ENCODE measurements around the gene RHOBTB3.

Gene RHOBTB3

GRCh38 chr5:95842854-95843544, 111.9 kb downstream of the RHOBTB3 start:
- TF ChIP-seq EZH2phosphoT487 (IDR thresholded peaks at IDR 0.05; ENCODE audit: borderline replicate concordance), result no peak
- TF ChIP-seq CTCF (conservative IDR thresholded peaks at IDR 0.05; ENCODE audit: low read length), result peak; percentile 75
- H3K9me3 ChIP-seq (ENCODE audit: insufficient read depth, low read depth, low read length), result no peaks in the 10 kb centered on the region
- H3K4me2 ChIP-seq (ENCODE audit: low read depth, low read length, poor library complexity, severe bottlenecking), result peak overlapping the region; percentile 44
- H3F3A ChIP-seq (ENCODE audit: low read depth), result no peaks in the 10 kb centered on the region
- H4K20me1 ChIP-seq (ENCODE audit: insufficient read depth, low read length, poor library complexity, severe bottlenecking), result no peaks in the 10 kb centered on the region
- H3K9ac ChIP-seq (ENCODE audit: low read depth, low read length, poor library complexity, severe bottlenecking), result peak overlapping the region; percentile 28
- no peaks in the 10 kb centered on the region for H3K27me3 ChIP-seq (ENCODE audit: insufficient read depth, low read length, poor library complexity, severe bottlenecking)
- no peaks in the 10 kb centered on the region for H3K79me2 ChIP-seq (ENCODE audit: insufficient read depth, low read length)
- H2AFZ ChIP-seq (ENCODE audit: low read length), result peak overlapping the region; percentile 51; the same call in 1 of the 2 replicates
- peak overlapping the region; percentile 17 for H3K4me3 ChIP-seq (ENCODE audit: low read length, poor library complexity, severe bottlenecking)
- peaks cover 49% of the 10 kb centered on the region for H3K4me1 ChIP-seq (ENCODE audit: insufficient read depth, low read length, poor library complexity, severe bottlenecking)
- no peaks in the 10 kb centered on the region for H3K36me3 ChIP-seq (ENCODE audit: insufficient read depth, low read length)
- no peaks in the 10 kb centered on the region for H3K9me2 ChIP-seq (replicated peaks; ENCODE audit: low read depth, low read length)

GRCh38 chr5:95843733-95844223, 112.6 kb downstream of the RHOBTB3 start:
- no peaks in the 10 kb centered on the region for H3K9me2 ChIP-seq (replicated peaks; ENCODE audit: low read depth, low read length)
- no peak overlapping the region for H2AFZ ChIP-seq (ENCODE audit: low read length)
- no peak overlapping the region for H3K4me3 ChIP-seq (ENCODE audit: low read length, poor library complexity, severe bottlenecking)
- H4K20me1 ChIP-seq (ENCODE audit: insufficient read depth, low read length, poor library complexity, severe bottlenecking), result no peaks in the 10 kb centered on the region
- H3K4me2 ChIP-seq (ENCODE audit: low read depth, low read length, poor library complexity, severe bottlenecking), result peak overlapping the region; percentile 44
- H3K4me1 ChIP-seq (ENCODE audit: insufficient read depth, low read length, poor library complexity, severe bottlenecking), result peaks cover 43% of the 10 kb centered on the region
- TF ChIP-seq EZH2phosphoT487 (IDR thresholded peaks at IDR 0.05; ENCODE audit: borderline replicate concordance), result no peak
- TF ChIP-seq CTCF (conservative IDR thresholded peaks at IDR 0.05; ENCODE audit: low read length), result no peak
- H3K9me3 ChIP-seq (ENCODE audit: insufficient read depth, low read depth, low read length), result no peaks in the 10 kb centered on the region
- no peaks in the 10 kb centered on the region for H3K27me3 ChIP-seq (ENCODE audit: insufficient read depth, low read length, poor library complexity, severe bottlenecking)
- H3F3A ChIP-seq (ENCODE audit: low read depth), result no peaks in the 10 kb centered on the region
- H3K36me3 ChIP-seq (ENCODE audit: insufficient read depth, low read length), result no peaks in the 10 kb centered on the region
- H3K79me2 ChIP-seq (ENCODE audit: insufficient read depth, low read length), result no peaks in the 10 kb centered on the region
- peak overlapping the region; percentile 28 for H3K9ac ChIP-seq (ENCODE audit: low read depth, low read length, poor library complexity, severe bottlenecking)

- H3K4me1 ChIP-seq (ENCODE audit: insufficient read depth, low read length, poor library complexity, severe bottlenecking), result peaks cover 37% of the 10 kb centered on the region
- H3K4me2 ChIP-seq (ENCODE audit: low read depth, low read length, poor library complexity, severe bottlenecking), result no peak overlapping the region
Measured at GRCh38 chr5:95845391-95845790, 114.3 kb downstream of the RHOBTB3 start.

More at GRCh38 chr5:95845391-95845790, 114.3 kb downstream of the RHOBTB3 start:
- Histone ChIP-seq H4K20me1 (ENCODE audit: insufficient read depth, low read length, poor library complexity, severe bottlenecking) (no peaks in the 10 kb centered on the region), H3K36me3 (ENCODE audit: insufficient read depth, low read length) (no peaks in the 10 kb centered on the region), H3K9ac (ENCODE audit: low read depth, low read length, poor library complexity, severe bottlenecking) (no peak overlapping the region), H3K9me3 (ENCODE audit: insufficient read depth, low read depth, low read length) (no peaks in the 10 kb centered on the region), H3F3A (ENCODE audit: low read depth) (no peaks in the 10 kb centered on the region), H3K27me3 (ENCODE audit: insufficient read depth, low read length, poor library complexity, severe bottlenecking) (no peaks in the 10 kb centered on the region), H3K9me2 (replicated peaks; ENCODE audit: low read depth, low read length) (no peaks in the 10 kb centered on the region), H3K79me2 (ENCODE audit: insufficient read depth, low read length) (no peaks in the 10 kb centered on the region), H2AFZ (ENCODE audit: low read length) (no peak overlapping the region; the same call in 1 of the 2 replicates), H3K4me3 (ENCODE audit: low read length, poor library complexity, severe bottlenecking) (no peak overlapping the region)
- TF ChIP-seq EZH2phosphoT487 (IDR thresholded peaks at IDR 0.05; ENCODE audit: borderline replicate concordance) (no peak), CTCF (conservative IDR thresholded peaks at IDR 0.05; ENCODE audit: low read length) (no peak)
